HepG2 (cell line): ENCODE measurements around the gene AJUBA. TPM values are rescaled to one million over a fixed set of nuclear protein-coding genes. Genes with fewer than 3 reads are reported as not detected.

Experiments used
- ATAC-seq: fragments of 200-7000 bp; cut with Tn5 transposase; 3 replicates; pipeline ENCODE4 v1.9.1; 2020; ENCODE audit warnings: mild to moderate bottlenecking, moderate library complexity
- BruUV-seq: library from RNA; stranded (reverse); fragments of 400-500 nt; replicated peaks from 2 replicates; lab custom pipeline; 2021; lab: Mats Ljungman, UMichigan
- CTCF ChIA-PET: fragments of 300-600 bp; formaldehyde crosslinking; extraction: SDS; loops from one replicate; lab custom pipeline; 2021; ENCODE audit warnings: low total read pairs, inconsistent platforms, low intra/inter-chr PET ratio; lab: Yijun Ruan, JAX
- POLR2A ChIA-PET: fragments of 350-600 bp; sonication (Branson Sonifier 250); formaldehyde crosslinking; loops from one replicate; lab custom pipeline; 2020; ENCODE audit warnings: antibody characterized with exemption, inconsistent platforms; lab: Yijun Ruan, JAX
- DNase-seq: peaks from one replicate; pipeline ENCODE4 v3.0.0-alpha.2; 2015; ENCODE audit warnings: low spot score
- FAIRE-seq: peaks from 3 replicates; lab custom pipeline; 2011; peaks lifted over from hg19 to GRCh38; lab: Jason Lieb, UNC
- H2AFZ ChIP-seq: one replicate; pipeline ENCODE4 v1.6.1; 2011; ENCODE audit warnings: low read length, inconsistent platforms
- H3K27ac ChIP-seq: fragments of 300-600 bp; 3 replicates; pipeline ENCODE4 v1.8.0; 2011; ENCODE audit warnings: mixed run types, mild to moderate bottlenecking, mixed read lengths, low read length, inconsistent platforms; ENCODE audit not compliant: insufficient read depth; ENCODE audit errors: extremely low read length
- H3K27me3 ChIP-seq, 2 experiments: fragments of 200-600 bp in 1 of 2; 2 replicates in 1 of 2; 3 replicates in 1 of 2; pipeline versions ENCODE4 v1.6.0 to v1.8.0; 2011; ENCODE audit warnings: low read length in 2 of 2, mild to moderate bottlenecking in 2 of 2, moderate library complexity in 2 of 2, inconsistent platforms in 1 of 2; ENCODE audit not compliant: insufficient read depth in 2 of 2, control insufficient read depth in 1 of 2
- H3K36me3 ChIP-seq, 2 experiments: fragments of 200-600 bp in 1 of 2; replicated peaks in 1 of 2; 2 replicates in 1 of 2; 3 replicates in 1 of 2; pipeline versions ENCODE4 v1.5.1 to v1.8.0; 2011; ENCODE audit warnings: low read length in 2 of 2, inconsistent platforms in 1 of 2; ENCODE audit not compliant: insufficient read depth in 2 of 2, control insufficient read depth in 1 of 2
- H3K4me1 ChIP-seq: 2 replicates; pipeline ENCODE4 v1.5.1; 2012; ENCODE audit warnings: low read length, inconsistent platforms; ENCODE audit not compliant: insufficient read depth
- H3K4me2 ChIP-seq: 2 replicates; pipeline ENCODE4 v1.6.0; 2011; ENCODE audit warnings: low read depth, low read length, inconsistent platforms
- H3K4me3 ChIP-seq, 3 experiments: fragments of 200-600 bp in 1 of 3; sonication (generic), shearing (Covaris generic) in 1 of 3; replicated peaks in 1 of 3; 2 replicates each; pipeline ENCODE4 v1.5.1; 2011 to 2016; ENCODE audit warnings: low read length in 3 of 3, inconsistent platforms in 2 of 3, low read depth in 2 of 3, mild to moderate bottlenecking in 2 of 3, control low read depth in 1 of 3, mixed read lengths in 1 of 3; ENCODE audit not compliant: insufficient read depth in 1 of 3
- H3K79me2 ChIP-seq: one replicate; pipeline ENCODE4 v1.6.1; 2011; ENCODE audit warnings: low read length, inconsistent platforms; ENCODE audit not compliant: insufficient read depth
- H3K9ac ChIP-seq: 2 replicates; pipeline ENCODE4 v1.6.0; 2011; ENCODE audit warnings: mild to moderate bottlenecking, low read depth, low read length, inconsistent platforms; ENCODE audit not compliant: insufficient read depth
- H3K9me3 ChIP-seq: 2 replicates; pipeline ENCODE4 v1.5.1; 2012; ENCODE audit warnings: mild to moderate bottlenecking, low read length
- H4K20me1 ChIP-seq: 2 replicates; pipeline ENCODE4 v1.6.0; 2011; ENCODE audit warnings: inconsistent platforms, mild to moderate bottlenecking, low read length, moderate library complexity; ENCODE audit not compliant: insufficient read depth
- ARHGAP35 ChIP-seq: sonication (generic); formaldehyde crosslinking; IDR thresholded peaks from 2 replicates; pipeline ENCODE4 v1.9.0; 2022; ENCODE audit warnings: mild to moderate bottlenecking, inconsistent platforms, moderate library complexity, missing genetic modification reagents, borderline replicate concordance
- PCBP1 ChIP-seq: fragments of 200-400 bp; formaldehyde crosslinking; IDR thresholded peaks from 2 replicates; pipeline ENCODE4 v1.6.1; 2017; ENCODE audit warnings: mild to moderate bottlenecking, low read depth, low read length, borderline replicate concordance
- SIX4 ChIP-seq: sonication (generic); formaldehyde crosslinking; IDR thresholded peaks from 2 replicates; pipeline ENCODE4 v1.4.0; 2020; ENCODE audit warnings: missing genetic modification reagents
- YEATS4 ChIP-seq: sonication (generic); formaldehyde crosslinking; IDR thresholded peaks from 2 replicates; pipeline ENCODE4 v1.4.0; 2020; ENCODE audit warnings: missing genetic modification reagents, borderline replicate concordance
- ZNF331 ChIP-seq: sonication (generic); formaldehyde crosslinking; IDR thresholded peaks from 2 replicates; pipeline ENCODE4 v1.4.0; 2020; ENCODE audit warnings: missing genetic modification reagents
- ZNF382 ChIP-seq: sonication (generic); formaldehyde crosslinking; IDR thresholded peaks from 2 replicates; pipeline ENCODE4 v1.5.0; 2020; ENCODE audit warnings: missing genetic modification reagents, mild to moderate bottlenecking, borderline replicate concordance
- ZNF569 ChIP-seq: sonication (generic); formaldehyde crosslinking; IDR thresholded peaks from 2 replicates; pipeline ENCODE4 v1.5.0; 2020; ENCODE audit warnings: mild to moderate bottlenecking, missing genetic modification reagents, moderate library complexity, borderline replicate concordance
- ZNF607 ChIP-seq: sonication (generic); formaldehyde crosslinking; IDR thresholded peaks from 2 replicates; pipeline ENCODE4 v1.5.1; 2020; ENCODE audit warnings: missing genetic modification reagents, mild to moderate bottlenecking, borderline replicate concordance
- ZNF709 ChIP-seq: sonication (generic); formaldehyde crosslinking; IDR thresholded peaks from 2 replicates; pipeline ENCODE4 v1.5.0; 2020; ENCODE audit warnings: mild to moderate bottlenecking, missing genetic modification reagents
- WGBS: methylation state at CpG from one replicate; pipeline ENCODE4 v1.1.6; 2017; ENCODE audit warnings: low lambda C conversion rate; 5-methylcytosine and 5-hydroxymethylcytosine counted together
- in situ Hi-C: cut with HindIII; loops from 2 replicates; pipeline ENCODE4 v1.10.0; 2017; ENCODE audit warnings: low pct_unique_long_range_greater_than_20kb; ENCODE audit not compliant: extremely low pct_ligation_motif_present
- intact Hi-C: fragments of 100-400 bp; cut with micrococcal nuclease; formaldehyde crosslinking; loops from one replicate; pipeline ENCODE4 v1.10.0; 2022; ENCODE audit not compliant: unreplicated experiment
- polyA plus RNA-seq, 8 experiments: library from polyadenylated mRNA; depleted of rRNA in 3 of 8; stranded (reverse) in 7 of 8; unstranded in 1 of 8; fragments of >200 nt; fragmentation: Illumina TruSeq in 4 of 8; extraction: Trizol in 4 of 8; gene quantifications; 2 replicates each; pipeline versions ENCODE4 v1.2.1 to v1.2.3, GENCODE V29; 2011 to 2016; ENCODE audit warnings: low read depth in 4 of 8, missing spikeins in 1 of 8, mixed read lengths in 1 of 8; ENCODE audit not compliant: insufficient read depth in 1 of 8
- total RNA-seq, 5 experiments: library from RNA; depleted of rRNA; stranded (reverse); fragments of >200 nt; fragmentation: Illumina TruSeq; extraction: Trizol; gene quantifications; 2 replicates each; pipeline ENCODE4 v1.2.3, GENCODE V29; 2016; ENCODE audit warnings: low read depth in 1 of 5
- TF ChIP-seq, protein P1 (sequence below): IDR thresholded peaks from 2 replicates; pipeline ENCODE4 v1.6.1; 2018; ENCODE audit warnings: missing genetic modification reagents
- TF ChIP-seq, protein P2 (sequence below): sonication (generic); formaldehyde crosslinking; IDR thresholded peaks from 2 replicates; pipeline ENCODE4 v1.4.0; 2020; ENCODE audit warnings: missing genetic modification reagents, borderline replicate concordance

Gene AJUBA
- total and polyA plus RNA-seq, 2 of the 13 experiments (the other 11 are each of a cell fraction or from before 2014, with no cell fraction given): 157 to 241 TPM

DNA sequence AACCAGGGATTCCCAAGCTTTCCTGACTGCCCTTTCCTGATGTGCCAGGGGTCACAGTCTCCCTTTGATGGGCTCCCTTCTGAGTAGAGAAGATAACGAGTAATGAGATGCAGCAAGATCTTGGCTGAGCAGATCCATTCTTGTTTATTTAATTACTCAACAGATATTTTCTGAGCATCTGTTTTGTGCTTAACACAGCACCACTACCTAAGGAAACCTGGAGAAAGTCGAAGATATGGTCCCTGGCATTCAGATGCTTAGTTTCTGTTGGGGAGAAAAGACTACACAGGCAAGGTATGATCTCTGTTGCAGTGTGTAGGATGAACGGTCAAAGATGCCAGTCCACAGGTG is 3.9 kb downstream of the AJUBA start (continued):
- no peak for TF ChIP-seq ZNF569 (CRISPR knock-in tag)
- TF ChIP-seq, protein P1, sequence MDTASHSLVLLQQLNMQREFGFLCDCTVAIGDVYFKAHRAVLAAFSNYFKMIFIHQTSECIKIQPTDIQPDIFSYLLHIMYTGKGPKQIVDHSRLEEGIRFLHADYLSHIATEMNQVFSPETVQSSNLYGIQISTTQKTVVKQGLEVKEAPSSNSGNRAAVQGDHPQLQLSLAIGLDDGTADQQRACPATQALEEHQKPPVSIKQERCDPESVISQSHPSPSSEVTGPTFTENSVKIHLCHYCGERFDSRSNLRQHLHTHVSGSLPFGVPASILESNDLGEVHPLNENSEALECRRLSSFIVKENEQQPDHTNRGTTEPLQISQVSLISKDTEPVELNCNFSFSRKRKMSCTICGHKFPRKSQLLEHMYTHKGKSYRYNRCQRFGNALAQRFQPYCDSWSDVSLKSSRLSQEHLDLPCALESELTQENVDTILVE (CRISPR knock-in tag): no peak
- TF ChIP-seq ZNF382 (CRISPR knock-in tag): no peak
- TF ChIP-seq SIX4: 0 out of 2 replicates have a peak, but pooled peaks have one; percentile 8
- no peak for TF ChIP-seq ARHGAP35 (CRISPR knock-in tag)
- TF ChIP-seq YEATS4 (CRISPR knock-in tag): no peak
- no peak for TF ChIP-seq PCBP1
- TF ChIP-seq, all 625 proteins: peak for 22

DNA sequence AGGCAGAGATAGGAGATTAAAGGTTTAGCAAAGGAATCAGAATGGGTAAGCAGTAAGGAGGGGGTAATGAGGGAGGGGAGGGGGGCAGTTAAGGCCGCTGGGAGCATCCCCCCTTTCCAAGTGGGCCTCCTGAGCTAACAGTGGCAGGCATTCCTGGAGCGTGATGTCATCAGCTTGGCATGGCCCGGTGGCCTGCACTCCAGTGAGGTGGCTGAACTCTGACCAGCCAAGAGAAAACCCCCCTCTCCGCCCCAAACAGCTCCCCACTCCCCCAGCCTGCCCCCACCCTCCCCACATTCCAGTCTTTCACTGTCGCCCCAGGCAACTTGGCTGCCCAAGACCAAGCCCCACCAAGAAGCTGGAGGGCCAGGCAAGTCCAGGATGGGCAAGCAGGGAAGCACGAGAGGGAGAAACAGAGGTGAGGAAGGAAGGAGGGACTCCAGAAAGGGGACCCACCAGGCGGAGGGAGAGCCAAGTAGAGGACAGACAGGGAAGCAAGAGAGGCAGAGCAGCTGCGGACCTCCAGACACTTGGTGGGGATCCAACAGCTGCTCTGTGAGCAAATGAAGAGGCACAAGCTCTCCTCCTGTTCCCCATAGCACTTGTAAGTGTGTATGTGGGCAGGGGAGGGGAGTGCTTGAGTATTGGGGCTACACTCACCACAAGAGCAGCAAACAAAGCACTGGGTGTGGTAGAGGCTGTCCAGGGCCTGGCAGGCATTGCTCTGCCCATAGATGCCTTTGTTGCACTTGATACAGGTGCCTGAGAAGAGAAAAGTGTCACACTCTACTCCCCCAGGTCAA is 4.5 kb downstream of the AJUBA start:
- intact Hi-C loops (loop anchor here (2.0 kb wide), 1 partner anchor 49 kb away; the partner anchor contains the start of gene PRMT5), in situ Hi-C loops (no loop called here)
- ChIA-PET CTCF (no interaction called here), POLR2A (interaction anchor here (0.6 to 26.8 kb wide), 61 partner anchors 1 to 1452 kb away, joined by 3 to 1670 read pairs (median 6); partner anchors contain the start of genes ACIN1, AJUBA, BCL2L2 and C14orf119)
- BruUV-seq: TSS peak; percentile 26
- peak overlapping the region; percentile 97 for H3K27ac ChIP-seq
- peaks cover 83% of the 10 kb centered on the region for H3K79me2 ChIP-seq
- peaks cover 27 to 45% of the 10 kb centered on the region in 2 experiments for H3K36me3 ChIP-seq
- WGBS: 6% methylated on average over 8 of the region's 8 CpGs
- H4K20me1 ChIP-seq: peaks cover 13% of the 10 kb centered on the region
- peaks cover 76% of the 10 kb centered on the region for H3K4me1 ChIP-seq
- H3K4me2 ChIP-seq: peak overlapping the region; percentile 98
- peak overlapping the region; percentile 93 for H3K9ac ChIP-seq
- FAIRE-seq: peak; percentile 95
- H3K27me3 ChIP-seq: no peaks in the 10 kb centered on the region; a peak in 1 of 5 replicates
- DNase-seq: peak; percentile 100
- ATAC-seq: peak; percentile 61
- no peak overlapping the region for H2AFZ ChIP-seq
- peak overlapping the region; percentile 86 to 98 (median 89) for H3K4me3 ChIP-seq
- H3K9me3 ChIP-seq: no peaks in the 10 kb centered on the region
- no peak for TF ChIP-seq ZNF607 (CRISPR knock-in tag)
- TF ChIP-seq, protein P2, sequence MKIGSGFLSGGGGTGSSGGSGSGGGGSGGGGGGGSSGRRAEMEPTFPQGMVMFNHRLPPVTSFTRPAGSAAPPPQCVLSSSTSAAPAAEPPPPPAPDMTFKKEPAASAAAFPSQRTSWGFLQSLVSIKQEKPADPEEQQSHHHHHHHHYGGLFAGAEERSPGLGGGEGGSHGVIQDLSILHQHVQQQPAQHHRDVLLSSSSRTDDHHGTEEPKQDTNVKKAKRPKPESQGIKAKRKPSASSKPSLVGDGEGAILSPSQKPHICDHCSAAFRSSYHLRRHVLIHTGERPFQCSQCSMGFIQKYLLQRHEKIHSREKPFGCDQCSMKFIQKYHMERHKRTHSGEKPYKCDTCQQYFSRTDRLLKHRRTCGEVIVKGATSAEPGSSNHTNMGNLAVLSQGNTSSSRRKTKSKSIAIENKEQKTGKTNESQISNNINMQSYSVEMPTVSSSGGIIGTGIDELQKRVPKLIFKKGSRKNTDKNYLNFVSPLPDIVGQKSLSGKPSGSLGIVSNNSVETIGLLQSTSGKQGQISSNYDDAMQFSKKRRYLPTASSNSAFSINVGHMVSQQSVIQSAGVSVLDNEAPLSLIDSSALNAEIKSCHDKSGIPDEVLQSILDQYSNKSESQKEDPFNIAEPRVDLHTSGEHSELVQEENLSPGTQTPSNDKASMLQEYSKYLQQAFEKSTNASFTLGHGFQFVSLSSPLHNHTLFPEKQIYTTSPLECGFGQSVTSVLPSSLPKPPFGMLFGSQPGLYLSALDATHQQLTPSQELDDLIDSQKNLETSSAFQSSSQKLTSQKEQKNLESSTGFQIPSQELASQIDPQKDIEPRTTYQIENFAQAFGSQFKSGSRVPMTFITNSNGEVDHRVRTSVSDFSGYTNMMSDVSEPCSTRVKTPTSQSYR (CRISPR knock-in tag): peak; percentile 96
- no peak for TF ChIP-seq ZNF709 (CRISPR knock-in tag)
- TF ChIP-seq ZNF331 (CRISPR knock-in tag): peak; percentile 97
